GM18951 (cell line): ENCODE data around the gene PTPRD.

Experiments used
- POLR2A ChIP-seq: IDR thresholded peaks from 4 replicates; pipeline ENCODE4 v1.6.1; 2011; ENCODE audit warnings: mild to moderate bottlenecking; ENCODE audit not compliant: insufficient read length, insufficient read depth; ENCODE audit errors: extremely low read depth
- in situ Hi-C: fragments of 300-500 bp; cut with MboI; formaldehyde crosslinking; loops from one replicate; pipeline ENCODE4 v1.12.0; 2022; ENCODE audit warnings: low sequenced_read_pairs, mixed read lengths, inconsistent platforms; ENCODE audit not compliant: unreplicated experiment

Gene PTPRD

DNA sequence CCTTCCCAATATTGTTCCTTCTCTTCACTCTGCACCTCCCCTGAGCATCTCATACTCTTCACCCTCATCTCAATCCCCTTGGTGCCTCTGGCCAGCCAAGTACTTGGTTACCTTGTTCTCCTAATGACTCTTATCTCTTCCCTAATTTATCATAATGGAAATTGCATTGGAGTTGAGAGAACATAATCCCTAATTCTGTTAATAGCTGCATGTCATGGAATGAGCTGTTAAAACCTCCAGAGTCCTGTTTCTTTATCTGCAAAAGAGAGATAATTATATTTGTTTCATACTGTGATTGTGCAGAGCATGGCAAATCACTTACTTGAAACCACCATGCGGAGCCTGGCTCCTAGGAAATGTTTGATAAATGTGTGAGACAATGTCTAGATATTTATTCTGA is 1738.3 kb downstream of the PTPRD start:
- in situ Hi-C loops, result no loop called here
- TF ChIP-seq POLR2A, result no peak

DNA sequence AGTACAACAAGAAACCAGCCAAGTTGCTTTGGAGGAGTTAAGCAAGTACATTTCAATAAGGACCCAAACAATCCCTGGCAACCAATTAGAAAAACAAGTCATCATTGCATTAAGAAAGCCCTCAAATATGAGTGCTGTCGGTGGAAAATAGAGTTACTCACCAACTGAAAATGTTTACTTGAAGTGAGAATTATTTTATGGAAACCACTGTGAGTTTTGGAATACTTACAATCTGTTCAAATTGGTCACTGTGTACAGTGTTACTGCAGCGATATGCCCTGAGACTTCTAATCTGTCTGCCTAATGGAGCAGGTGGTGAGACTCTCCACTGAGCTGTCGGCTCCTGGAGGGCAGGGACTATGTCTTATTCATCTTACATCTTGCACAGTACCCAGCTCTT is 1740.0 kb downstream of the PTPRD start:
- TF ChIP-seq POLR2A, result no peak
- in situ Hi-C loops, result no loop called here

DNA sequence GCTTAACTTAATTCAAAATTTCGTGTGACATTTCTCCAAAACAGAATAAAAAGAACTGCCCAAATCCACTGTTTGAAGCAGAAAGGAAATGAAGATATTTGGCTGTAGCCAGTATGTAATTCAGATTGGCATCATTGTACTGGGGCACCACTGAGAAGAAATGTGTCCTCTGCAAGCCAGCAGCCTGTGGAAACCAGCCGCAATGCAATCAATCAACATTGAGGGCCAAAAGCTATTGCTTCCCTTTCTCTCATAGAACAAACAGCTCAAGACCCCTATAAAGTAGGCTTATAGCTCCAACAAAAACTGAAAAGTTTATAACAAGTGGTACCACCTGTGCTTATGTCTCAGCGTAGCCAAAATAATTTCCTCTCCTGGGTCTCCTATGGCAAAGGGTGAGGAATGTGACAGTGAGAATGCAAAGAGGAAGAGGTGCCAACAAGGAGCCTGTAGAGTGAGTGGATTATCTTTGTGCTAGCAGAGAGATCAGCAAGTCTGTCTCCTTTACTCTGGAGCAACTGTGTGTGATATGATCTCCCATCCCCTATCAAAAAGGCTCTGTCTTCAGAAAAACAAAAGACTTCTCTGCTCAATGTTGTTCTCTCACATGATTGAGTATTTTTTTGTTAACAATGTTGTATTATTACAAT is 1740.9 kb downstream of the PTPRD start:
- in situ Hi-C loops, result no loop called here
- TF ChIP-seq POLR2A, result no peak

DNA sequence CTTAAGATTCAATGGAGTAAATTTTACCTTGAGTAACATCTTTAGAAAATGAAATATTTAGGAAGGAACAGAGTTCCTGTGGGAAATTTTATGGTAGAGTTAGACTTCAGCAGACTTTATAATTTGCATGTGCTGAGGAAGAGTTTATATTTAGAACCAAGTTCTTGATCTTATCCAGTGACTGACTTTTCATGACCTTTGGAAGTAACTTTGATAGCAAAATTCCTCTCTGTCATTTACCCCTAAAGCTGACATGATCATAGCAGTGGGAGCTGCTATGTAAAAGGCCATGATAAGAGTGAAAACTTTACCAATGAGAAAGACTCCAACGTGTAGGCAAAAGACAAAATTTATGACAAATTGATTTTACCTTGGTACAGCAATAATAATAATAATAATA is 1741.4 kb downstream of the PTPRD start:
- in situ Hi-C loops, result no loop called here

DNA sequence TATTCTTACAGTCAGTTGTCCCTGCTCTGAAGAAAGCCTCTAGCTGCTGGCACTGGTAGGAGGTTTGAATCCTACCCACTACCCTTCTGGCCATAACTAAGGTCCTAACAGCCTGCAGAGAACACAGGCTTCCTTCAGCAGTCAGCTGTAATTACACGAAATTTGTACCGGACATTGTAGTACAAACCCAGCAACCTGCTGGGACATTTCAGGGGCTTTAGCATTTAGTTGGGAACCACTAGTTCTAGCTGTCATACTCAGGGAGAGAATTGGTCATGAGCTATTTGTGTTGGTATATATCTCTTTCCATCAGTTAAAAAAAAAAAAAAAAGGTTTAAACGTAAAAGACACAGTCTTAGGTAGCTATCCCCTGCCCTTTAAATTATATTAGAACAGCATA is 1743.0 kb downstream of the PTPRD start:
- in situ Hi-C loops, result no loop called here
- no peak for TF ChIP-seq POLR2A

More for the DNA sequence above, 1741.4 kb downstream of the PTPRD start:
- TF ChIP-seq POLR2A, result no peak

DNA sequence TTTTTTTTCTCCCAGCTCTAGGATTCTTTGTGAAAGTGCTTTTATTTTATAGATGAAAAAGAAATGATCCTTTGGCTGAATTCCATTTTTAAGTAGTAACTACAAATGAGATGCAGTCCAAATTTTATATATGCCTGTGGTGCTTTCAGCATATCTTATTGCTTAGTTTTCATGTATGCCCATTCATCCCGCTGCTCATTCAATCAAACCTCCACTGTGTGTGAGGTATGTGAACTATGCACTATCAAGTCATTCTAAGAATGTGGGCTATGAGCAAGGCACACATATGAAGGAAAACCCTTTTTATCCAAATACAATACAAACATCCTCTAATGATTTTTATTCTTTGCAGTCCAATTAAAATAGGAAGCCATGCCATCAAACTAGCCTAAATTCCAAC is 1744.2 kb downstream of the PTPRD start:
- TF ChIP-seq POLR2A, result no peak

DNA sequence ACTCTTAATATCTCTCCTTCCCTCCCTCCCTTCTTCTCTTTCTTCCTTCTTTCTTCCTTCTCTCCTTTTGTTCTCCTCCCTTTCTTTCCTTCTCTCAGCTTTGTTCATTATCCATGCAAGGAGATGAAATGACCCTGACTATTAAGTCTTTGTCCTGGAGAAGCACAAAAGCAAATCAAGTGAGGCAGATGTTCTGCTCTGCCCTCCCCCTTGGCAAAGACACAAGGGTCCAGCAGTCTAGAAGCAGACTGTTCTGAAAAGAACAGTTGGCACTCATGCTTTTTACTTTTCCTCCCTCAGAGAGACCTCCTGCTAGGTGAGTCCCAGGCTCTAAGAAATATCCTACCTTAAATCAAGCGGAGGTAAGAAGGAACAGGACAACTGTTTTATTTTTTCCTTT is 1745.7 kb downstream of the PTPRD start:
- TF ChIP-seq POLR2A, result no peak
- in situ Hi-C loops, result no loop called here

More for the DNA sequence above, 1744.2 kb downstream of the PTPRD start:
- in situ Hi-C loops, result no loop called here

DNA sequence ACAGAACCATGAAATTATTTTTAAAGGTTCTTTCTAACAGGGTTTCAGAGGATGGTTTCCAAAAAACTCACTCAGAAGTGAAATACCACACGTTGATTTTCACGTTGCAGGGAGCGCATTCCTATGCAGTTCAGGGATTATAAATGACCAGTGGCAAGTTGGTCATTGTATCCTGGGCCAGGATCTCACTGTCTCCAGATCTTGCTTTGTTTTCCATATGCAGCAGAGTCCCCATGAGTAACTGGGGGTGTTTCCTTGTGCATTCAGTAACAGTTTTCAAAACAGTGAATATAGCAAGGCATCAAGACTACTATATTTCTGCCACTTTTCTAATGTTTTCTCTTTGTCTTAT is 1748.3 kb downstream of the PTPRD start:
- in situ Hi-C loops, result no loop called here
- TF ChIP-seq POLR2A, result no peak

DNA sequence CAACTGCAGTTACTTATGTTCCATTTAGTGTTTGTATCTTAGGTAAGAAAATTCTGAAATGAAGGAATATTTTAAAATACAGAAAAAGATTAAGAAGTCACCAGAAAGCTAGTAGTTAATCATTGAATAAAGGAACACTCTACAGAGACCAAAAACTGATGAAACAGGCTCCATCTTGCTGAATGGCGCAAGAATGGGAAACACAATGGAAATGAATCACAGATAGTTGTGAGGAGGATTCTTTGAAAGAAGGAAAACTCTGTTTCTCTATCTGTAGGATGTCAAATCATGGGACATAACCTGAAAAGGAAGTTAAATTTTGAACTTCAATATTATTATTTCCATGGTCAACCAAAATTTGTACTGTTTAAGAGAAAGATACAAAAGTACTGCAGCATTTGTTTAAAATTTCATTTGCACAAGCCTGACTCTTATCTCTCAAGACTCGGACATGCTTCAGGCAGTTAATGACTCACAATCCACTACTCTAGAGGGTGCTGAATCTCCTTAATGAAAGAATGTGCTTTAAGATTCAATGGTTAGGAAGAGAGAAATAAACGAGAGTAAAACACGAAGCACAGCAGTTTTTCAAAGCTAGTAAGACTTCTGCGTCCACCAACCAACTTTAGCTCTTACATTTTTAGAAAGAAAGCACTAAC is 1748.8 kb downstream of the PTPRD start:
- TF ChIP-seq POLR2A, result no peak
- in situ Hi-C loops, result no loop called here

DNA sequence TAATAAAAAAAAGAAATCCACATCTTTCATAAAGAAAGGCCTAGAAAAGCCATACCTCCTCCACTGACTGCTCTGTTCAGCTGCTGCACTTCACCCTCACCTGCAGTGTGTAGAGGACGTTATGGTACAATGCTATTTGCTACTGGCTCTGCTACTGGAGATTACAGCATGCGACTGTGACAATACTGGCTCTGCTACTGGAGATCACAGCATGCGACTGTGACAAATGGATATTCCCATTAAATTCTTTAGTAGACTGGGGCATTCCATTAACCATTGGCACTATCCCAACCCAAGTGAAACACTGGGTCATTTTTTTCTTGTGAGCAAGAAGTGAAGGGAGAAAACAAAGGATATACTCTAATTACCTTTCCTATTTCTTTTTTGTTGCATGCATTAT is 1749.7 kb downstream of the PTPRD start:
- in situ Hi-C loops, result no loop called here

DNA sequence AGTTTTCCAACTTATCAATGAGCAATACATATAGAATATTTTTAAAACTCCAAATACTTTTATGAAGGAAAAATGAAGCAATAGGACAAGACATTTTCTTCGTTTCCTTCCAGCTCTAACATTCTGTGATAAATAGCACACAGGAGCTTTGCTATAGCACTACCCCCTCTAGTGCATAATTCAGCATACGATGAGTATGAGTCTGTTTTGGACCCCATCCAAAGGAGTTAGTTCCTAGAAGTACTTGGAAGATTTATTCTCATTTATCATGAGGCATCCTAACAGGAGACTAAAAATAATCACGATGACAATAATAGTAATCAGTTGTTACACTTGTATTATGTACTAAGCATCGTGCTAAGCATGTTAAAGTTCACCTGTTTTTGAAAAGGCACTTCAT is 1751.9 kb downstream of the PTPRD start:
- TF ChIP-seq POLR2A, result no peak
- in situ Hi-C loops, result no loop called here

More for the DNA sequence above, 1749.7 kb downstream of the PTPRD start:
- no peak for TF ChIP-seq POLR2A

DNA sequence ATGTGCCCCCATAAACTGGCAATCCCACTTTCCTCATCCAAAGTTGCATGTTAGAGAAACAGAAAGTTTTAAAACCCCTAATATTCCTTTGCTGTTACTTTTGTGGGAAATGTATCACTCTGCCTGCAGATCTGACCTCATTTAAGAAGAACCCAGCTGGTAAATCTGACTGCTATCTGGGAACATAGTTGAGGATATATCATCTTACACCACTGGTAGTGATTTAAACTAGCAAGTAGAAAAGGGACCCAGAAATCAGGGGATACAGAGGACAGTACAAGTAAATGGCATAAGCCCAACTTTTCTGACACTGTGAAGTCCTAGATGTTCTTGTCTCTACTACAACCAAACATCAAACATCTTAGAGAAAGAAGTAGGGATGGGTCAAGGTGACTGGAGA is 1752.7 kb downstream of the PTPRD start:
- TF ChIP-seq POLR2A, result no peak
- in situ Hi-C loops, result no loop called here

DNA sequence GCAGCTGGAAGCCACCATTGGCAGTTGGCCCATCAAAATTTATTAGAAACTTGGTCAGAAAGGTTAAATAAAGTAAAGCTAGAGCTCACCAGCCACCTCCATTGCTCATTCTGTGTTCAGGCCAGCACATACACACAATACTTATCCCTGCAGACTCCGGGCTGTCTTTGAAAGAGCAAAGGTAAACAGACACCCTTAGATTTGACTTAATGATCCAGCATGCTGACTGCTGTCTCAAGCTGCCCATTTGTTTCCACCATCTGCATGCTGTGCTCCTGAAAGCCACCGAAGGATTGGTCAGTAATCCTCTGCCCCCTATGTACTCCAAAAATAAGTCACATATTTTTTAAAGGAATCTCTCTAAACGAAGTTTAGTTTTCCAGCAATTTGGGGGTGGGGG is 1753.4 kb downstream of the PTPRD start:
- TF ChIP-seq POLR2A, result no peak

DNA sequence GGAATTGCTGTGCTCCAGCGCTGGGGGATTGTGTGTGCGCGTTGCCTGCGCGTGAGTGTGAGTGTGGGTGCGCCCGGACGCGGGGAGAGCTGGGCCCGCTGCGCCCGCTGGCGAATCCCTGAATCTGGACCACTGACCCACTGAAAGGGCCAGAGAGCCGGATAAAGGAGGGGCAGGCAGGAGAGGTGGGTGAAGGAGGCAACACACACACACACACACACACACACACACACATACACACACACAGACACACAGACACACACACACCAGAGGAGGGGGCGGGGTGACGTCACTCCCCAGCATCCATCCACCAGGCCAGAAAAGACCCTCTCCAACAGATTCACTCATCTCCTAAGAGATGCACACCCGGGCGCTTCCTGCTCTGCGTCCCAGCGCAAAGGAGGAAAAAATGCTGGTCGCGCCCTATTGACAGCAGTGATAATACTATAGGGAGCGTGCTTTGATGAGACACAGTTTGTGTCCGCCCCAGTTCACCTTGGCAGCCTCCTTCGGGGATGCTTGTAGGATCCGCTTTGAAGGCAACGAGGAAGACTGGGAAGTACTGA is 1754.1 kb downstream of the PTPRD start:
- in situ Hi-C loops, result no loop called here
- no peak for TF ChIP-seq POLR2A

More for the DNA sequence above, 1753.4 kb downstream of the PTPRD start:
- in situ Hi-C loops, result no loop called here
